SK-N-MC (cell line): ENCODE data around the gene FUBP3.

Experiments
- EZH2 ChIP-seq: fragments of 200-600 bp; sonication (generic); IDR thresholded peaks from one replicate; pipeline ENCODE4 v1.6.1; 2017; ENCODE audit warnings: antibody characterized with exemption
- FOXP2 ChIP-seq: optimal IDR thresholded peaks from 2 replicates; pipeline ENCODE3; 2011; ENCODE audit warnings: mild to moderate bottlenecking, moderate library complexity; ENCODE audit not compliant: insufficient read depth; ENCODE audit errors: extremely low read length, control extremely low read depth
- POLR2AphosphoS5 ChIP-seq: IDR thresholded peaks from 2 replicates; pipeline ENCODE4 v1.6.1; 2012; ENCODE audit warnings: mild to moderate bottlenecking, low read depth, low read length, borderline replicate concordance

DNA sequence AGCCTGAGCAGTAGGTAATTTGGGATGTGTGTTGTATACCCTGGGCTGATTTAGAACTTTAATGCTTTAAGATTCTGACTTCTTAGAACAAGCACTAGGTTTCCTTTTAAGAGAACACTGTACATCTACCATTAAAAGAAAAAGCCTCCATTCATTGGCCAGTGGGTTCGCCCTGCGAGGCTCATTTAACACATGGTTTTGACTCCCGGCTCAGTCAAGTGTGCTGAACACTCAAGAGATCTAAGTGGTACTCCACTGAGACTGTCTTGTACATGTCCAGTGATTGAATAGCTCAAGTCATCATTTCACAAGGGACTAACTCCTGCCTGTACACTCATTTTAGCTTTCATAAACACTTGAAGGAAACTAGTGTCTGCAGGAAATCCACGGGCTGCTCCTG, 3.9 kb downstream of the FUBP3 start:
- TF ChIP-seq FOXP2, result no peak
- TF ChIP-seq EZH2, result no peak
- TF ChIP-seq POLR2AphosphoS5, result no peak
